GM18870 (cell line): ENCODE results near the gene TMEM171.

ENCODE experiments used
- ATAC-seq: cut with Tn5 transposase; IDR thresholded peaks from one replicate; pipeline ENCODE4 v1.9.1; 2021; ENCODE audit warnings: moderate library complexity; ENCODE audit not compliant: unreplicated experiment

TMEM171 gene

GRCh38 chr5:73151766-73152410 lies 31.5 kb downstream of the TMEM171 start:
- ATAC-seq, result no peak

GRCh38 chr5:73152411-73153388 lies 32.3 kb downstream of the TMEM171 start:
- no peak for ATAC-seq

- no peak for ATAC-seq
Measured at GRCh38 chr5:73153513-73153912, 33.1 kb downstream of the TMEM171 start.

GRCh38 chr5:73154208-73155006 lies 34.0 kb downstream of the TMEM171 start:
- ATAC-seq, result no peak

GRCh38 chr5:73155271-73156222 lies 35.2 kb downstream of the TMEM171 start:
- ATAC-seq, result no peak

GRCh38 chr5:73157414-73158303 lies 37.3 kb downstream of the TMEM171 start:
- no peak for ATAC-seq

- no peak for ATAC-seq
Measured at GRCh38 chr5:73158313-73158712, 37.9 kb downstream of the TMEM171 start.

GRCh38 chr5:73160239-73160671 lies 39.9 kb downstream of the TMEM171 start:
- ATAC-seq, result peak; percentile 89

GRCh38 chr5:73170522-73170921 lies 50.1 kb downstream of the TMEM171 start:
- no peak for ATAC-seq

- no peak for ATAC-seq
Measured at GRCh38 chr5:73171495-73171894, 51.1 kb downstream of the TMEM171 start.

- ATAC-seq, result no peak
Measured at GRCh38 chr5:73172951-73173350, 52.6 kb downstream of the TMEM171 start, which contains the start of gene TMEM174. TMEM174 (plus strand) TSS chr5:73173193; CDS start chr5:73173244, 51 bp downstream.

- no peak for ATAC-seq
Measured at GRCh38 chr5:73174100-73174815, 53.9 kb downstream of the TMEM171 start.

- no peak for ATAC-seq
Measured at GRCh38 chr5:73176250-73176649, 55.9 kb downstream of the TMEM171 start.

- ATAC-seq, result no peak
Measured at GRCh38 chr5:73178265-73178664, 57.9 kb downstream of the TMEM171 start.

GRCh38 chr5:73179730-73180129 lies 59.4 kb downstream of the TMEM171 start:
- ATAC-seq, result no peak

GRCh38 chr5:73180566-73180965 lies 60.2 kb downstream of the TMEM171 start:
- no peak for ATAC-seq
